KMS-11 (cell line): ENCODE data around the gene PRELID3B.

Source experiments
- H2AFZ ChIP-seq: fragments of 200-600 bp; sonication (generic); 2 replicates; pipeline ENCODE4 v1.6.1; 2016; ENCODE audit warnings: antibody characterized with exemption, mixed run types, low read depth
- H3K27ac ChIP-seq: fragments of 200-600 bp; sonication (generic); 2 replicates; pipeline ENCODE4 v1.6.1; 2016; ENCODE audit warnings: mild to moderate bottlenecking, mixed run types
- H3K27me3 ChIP-seq: fragments of 200-600 bp; sonication (generic); 2 replicates; pipeline ENCODE4 v1.6.1; 2017; ENCODE audit warnings: mild to moderate bottlenecking, low read depth, mixed run types, moderate library complexity; ENCODE audit not compliant: insufficient read depth
- H3K36me3 ChIP-seq: fragments of 200-600 bp; sonication (generic); 2 replicates; pipeline ENCODE4 v1.6.1; 2017; ENCODE audit warnings: mild to moderate bottlenecking, mixed run types; ENCODE audit not compliant: insufficient read depth
- H3K4me1 ChIP-seq: fragments of 200-600 bp; sonication (generic); 2 replicates; pipeline ENCODE4 v1.6.1; 2016; ENCODE audit warnings: mild to moderate bottlenecking, low read depth, mixed run types; ENCODE audit not compliant: poor library complexity, severe bottlenecking
- H3K4me2 ChIP-seq: fragments of 200-600 bp; sonication (generic); 2 replicates; pipeline ENCODE4 v1.7.0; 2016; ENCODE audit warnings: mild to moderate bottlenecking, mixed run types
- H3K4me3 ChIP-seq: fragments of 200-600 bp; sonication (generic); IDR thresholded peaks from 2 replicates; pipeline ENCODE4 v1.6.1; 2017; ENCODE audit warnings: low read depth, low read length, mixed read lengths; ENCODE audit not compliant: insufficient read depth
- H3K79me2 ChIP-seq: fragments of 200-600 bp; sonication (generic); 2 replicates; pipeline ENCODE4 v1.6.1; 2016; ENCODE audit warnings: low read depth, mixed run types; ENCODE audit not compliant: insufficient read depth
- H3K9ac ChIP-seq: fragments of 200-600 bp; sonication (generic); 2 replicates; pipeline ENCODE4 v1.6.1; 2016; ENCODE audit warnings: mild to moderate bottlenecking, mixed run types
- H4K20me1 ChIP-seq: fragments of 200-600 bp; sonication (generic); 2 replicates; pipeline ENCODE4 v1.6.1; 2016; ENCODE audit warnings: mild to moderate bottlenecking, mixed run types; ENCODE audit not compliant: insufficient read depth
- CTCF ChIP-seq: fragments of 200-600 bp; sonication (generic); conservative IDR thresholded peaks from 2 replicates; pipeline ENCODE4 v1.6.1; 2017; ENCODE audit warnings: low read depth, mild to moderate bottlenecking, antibody characterized with exemption, low read length, moderate library complexity, mixed read lengths

PRELID3B gene

DNA sequence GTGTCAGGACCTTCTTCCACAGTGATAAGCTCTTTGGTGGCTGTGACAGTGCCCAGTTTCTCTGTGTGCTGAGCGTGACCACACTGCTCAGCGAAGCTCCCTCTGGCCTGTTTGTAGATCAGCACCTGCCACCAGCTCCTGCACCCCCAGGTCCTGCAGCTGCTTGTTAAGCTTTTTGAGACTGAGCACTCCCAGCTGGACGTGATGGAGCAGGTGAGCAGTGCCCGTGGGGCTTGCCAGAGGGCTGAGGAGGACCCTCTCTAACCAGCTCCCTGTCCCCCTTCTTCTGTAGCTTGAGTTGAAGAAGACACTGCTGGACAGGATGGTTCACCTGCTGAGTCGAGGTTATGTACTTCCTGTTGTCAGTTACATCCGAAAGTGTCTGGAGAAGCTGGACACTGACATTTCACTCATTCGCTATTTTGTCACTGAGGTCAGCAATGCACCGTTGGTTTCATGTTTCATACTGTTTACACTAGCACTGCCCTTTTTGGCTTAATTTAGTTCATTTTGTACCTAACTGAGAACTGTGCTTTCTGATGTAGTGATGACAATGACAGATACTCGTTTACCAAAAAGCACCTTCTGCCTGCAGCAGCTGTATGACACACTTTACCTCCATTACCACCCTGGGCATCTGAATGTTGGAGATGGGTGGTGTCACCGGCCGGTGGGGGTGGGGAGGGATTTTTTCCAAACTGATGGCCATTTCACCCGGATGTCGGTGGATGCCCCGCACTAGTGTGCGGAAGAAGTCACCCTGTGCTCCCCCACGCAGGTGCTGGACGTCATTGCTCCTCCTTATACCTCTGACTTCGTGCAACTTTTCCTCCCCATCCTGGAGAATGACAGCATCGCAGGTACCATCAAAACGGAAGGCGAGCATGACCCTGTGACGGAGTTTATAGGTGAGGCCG, 49.0 kb downstream of the PRELID3B start:
- no peaks in the 10 kb centered on the region for H3K27me3 ChIP-seq
- no peaks in the 10 kb centered on the region for H4K20me1 ChIP-seq
- H3K4me2 ChIP-seq: peak overlapping the region; percentile 31; the same call in 1 of the 2 replicates
- no peak overlapping the region; the same call in 1 of the 2 replicates for H3K9ac ChIP-seq
- no peak overlapping the region for H3K4me3 ChIP-seq
- no peaks in the 10 kb centered on the region; the same call in 1 of the 2 replicates for H3K79me2 ChIP-seq
- no peak for TF ChIP-seq CTCF
- H3K36me3 ChIP-seq: peaks cover 23% of the 10 kb centered on the region
- peak overlapping the region; percentile 48 for H3K27ac ChIP-seq
- H2AFZ ChIP-seq: no peak overlapping the region
- peaks cover 45% of the 10 kb centered on the region for H3K4me1 ChIP-seq

DNA sequence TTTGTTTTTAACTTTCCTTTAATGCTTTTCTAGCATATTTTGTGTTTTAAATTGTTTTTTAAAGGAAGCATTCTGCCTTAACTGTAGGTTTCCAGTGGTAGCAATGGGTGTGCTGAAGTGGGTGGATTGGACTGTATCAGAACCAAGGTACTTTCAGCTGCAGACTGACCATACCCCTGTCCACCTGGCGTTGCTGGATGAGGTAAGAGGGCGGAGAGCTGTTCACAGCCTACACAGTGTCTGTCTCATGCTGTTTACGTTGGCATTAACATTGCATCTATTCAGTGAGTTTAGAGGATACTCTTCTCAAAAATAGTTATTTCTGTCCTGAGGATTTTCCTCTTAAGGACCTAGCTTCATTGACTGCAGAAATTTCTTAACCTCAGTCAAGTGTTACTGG, 49.7 kb downstream of the PRELID3B start:
- no peak overlapping the region; the same call in 1 of the 2 replicates for H3K9ac ChIP-seq
- H3K27ac ChIP-seq: peak overlapping the region; percentile 48
- H3K4me3 ChIP-seq: no peak overlapping the region
- TF ChIP-seq CTCF: no peak
- H3K4me1 ChIP-seq: peaks cover 45% of the 10 kb centered on the region
- H3K4me2 ChIP-seq: peak overlapping the region; percentile 31; the same call in 1 of the 2 replicates
- H4K20me1 ChIP-seq: no peaks in the 10 kb centered on the region
- peaks cover 26% of the 10 kb centered on the region for H3K36me3 ChIP-seq
- H2AFZ ChIP-seq: no peak overlapping the region
- H3K79me2 ChIP-seq: no peaks in the 10 kb centered on the region; the same call in 1 of the 2 replicates
- no peaks in the 10 kb centered on the region for H3K27me3 ChIP-seq

DNA sequence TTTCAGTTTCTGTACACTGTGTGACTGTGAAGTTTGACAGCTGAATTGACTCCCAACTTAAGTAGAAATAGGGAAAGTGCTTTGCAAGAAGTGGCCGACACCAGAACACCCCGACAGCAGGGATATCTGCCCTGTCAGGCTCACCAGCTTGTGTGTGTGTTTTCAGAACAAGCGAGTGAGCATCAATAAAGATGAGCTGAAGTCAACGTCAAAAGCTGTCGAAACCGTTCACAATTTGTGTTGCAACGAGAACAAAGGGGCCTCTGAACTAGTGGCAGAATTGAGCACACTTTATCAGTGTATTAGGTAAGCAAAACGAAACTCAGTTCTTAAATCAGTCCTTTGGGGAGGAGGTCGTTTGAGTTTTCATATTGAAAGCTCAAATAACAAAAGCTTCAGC, 50.9 kb downstream of the PRELID3B start:
- Histone ChIP-seq H3K4me2 (peak overlapping the region; percentile 31; the same call in 1 of the 2 replicates), H3K27ac (0 out of 2 replicates have a peak overlapping the region, but pooled peaks have one; percentile 48)

More for the DNA sequence above, 50.9 kb downstream of the PRELID3B start:
- H3K4me3 ChIP-seq: no peak overlapping the region
- TF ChIP-seq CTCF: no peak
- peaks cover 36% of the 10 kb centered on the region for H3K36me3 ChIP-seq
- H3K9ac ChIP-seq: no peak overlapping the region
- H3K79me2 ChIP-seq: no peaks in the 10 kb centered on the region; the same call in 1 of the 2 replicates
- H3K27me3 ChIP-seq: no peaks in the 10 kb centered on the region
- H3K4me1 ChIP-seq: peaks cover 45% of the 10 kb centered on the region
- no peaks in the 10 kb centered on the region; the same call in 1 of the 2 replicates for H4K20me1 ChIP-seq
- H2AFZ ChIP-seq: no peak overlapping the region
